A549 (cell line): ENCODE measurements around the gene PTGS2.

Experiments
- MYC ChIP-seq: IDR thresholded peaks from 2 replicates; pipeline ENCODE4 v1.6.1; 2012; ENCODE audit warnings: mild to moderate bottlenecking, inconsistent platforms, low read length, improper control_type of control experiment, borderline replicate concordance
- POLR2A ChIP-seq: IDR thresholded peaks from 2 replicates; pipeline ENCODE4 v1.6.1; 2012; ENCODE audit warnings: mild to moderate bottlenecking, low read length
- REST ChIP-seq: fragments of 200-600 bp; sonication (generic); IDR thresholded peaks from 2 replicates; pipeline ENCODE4 v1.6.1; 2016; ENCODE audit warnings: antibody characterized with exemption, mild to moderate bottlenecking, moderate library complexity
- TF ChIP-seq, protein P1 (sequence below): fragments of >200 bp; sonication (Bioruptor Twin); formaldehyde crosslinking; IDR thresholded peaks from 3 replicates; pipeline ENCODE4 v1.5.1; 2016

GRCh38 chr1:186722711-186723309 is 42.6 kb upstream of the PTGS2 start:
- TF ChIP-seq POLR2A (no peak), REST (no peak), MYC (no peak)
- TF ChIP-seq, protein P1, sequence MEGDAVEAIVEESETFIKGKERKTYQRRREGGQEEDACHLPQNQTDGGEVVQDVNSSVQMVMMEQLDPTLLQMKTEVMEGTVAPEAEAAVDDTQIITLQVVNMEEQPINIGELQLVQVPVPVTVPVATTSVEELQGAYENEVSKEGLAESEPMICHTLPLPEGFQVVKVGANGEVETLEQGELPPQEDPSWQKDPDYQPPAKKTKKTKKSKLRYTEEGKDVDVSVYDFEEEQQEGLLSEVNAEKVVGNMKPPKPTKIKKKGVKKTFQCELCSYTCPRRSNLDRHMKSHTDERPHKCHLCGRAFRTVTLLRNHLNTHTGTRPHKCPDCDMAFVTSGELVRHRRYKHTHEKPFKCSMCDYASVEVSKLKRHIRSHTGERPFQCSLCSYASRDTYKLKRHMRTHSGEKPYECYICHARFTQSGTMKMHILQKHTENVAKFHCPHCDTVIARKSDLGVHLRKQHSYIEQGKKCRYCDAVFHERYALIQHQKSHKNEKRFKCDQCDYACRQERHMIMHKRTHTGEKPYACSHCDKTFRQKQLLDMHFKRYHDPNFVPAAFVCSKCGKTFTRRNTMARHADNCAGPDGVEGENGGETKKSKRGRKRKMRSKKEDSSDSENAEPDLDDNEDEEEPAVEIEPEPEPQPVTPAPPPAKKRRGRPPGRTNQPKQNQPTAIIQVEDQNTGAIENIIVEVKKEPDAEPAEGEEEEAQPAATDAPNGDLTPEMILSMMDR = peak; percentile 40
